ENCODE measurements around the gene F2RL2. TPM values are rescaled to one million over a fixed set of nuclear protein-coding genes. Genes with fewer than 3 reads are reported as not detected.

Gene F2RL2
- total and polyA plus RNA-seq, 2 donors (not counting 1 experiment from before 2014, with no cell fraction given) = 82.6 to 91.6 TPM

DNA sequence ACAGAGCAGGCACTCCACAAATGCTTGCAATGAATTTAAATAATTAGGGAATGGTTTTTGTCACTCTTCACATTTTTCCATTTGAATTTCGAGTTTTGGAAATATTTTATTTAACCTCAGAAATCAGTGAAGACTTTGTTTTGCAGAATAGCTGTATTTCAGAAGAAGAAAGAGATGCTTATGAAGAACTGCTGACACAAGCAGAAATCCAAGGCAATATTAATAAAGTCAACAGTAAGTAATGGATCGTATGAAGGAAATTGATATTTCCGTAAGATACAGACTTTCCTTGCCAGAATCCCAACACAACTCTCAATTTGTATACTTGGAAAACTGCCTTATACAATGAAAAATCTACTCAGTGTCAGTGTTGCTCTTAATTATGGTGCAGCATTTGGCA lies 30.5 kb downstream of the F2RL2 start:
- H3K4me3 ChIP-seq (replicated peaks in 1 of 4; ENCODE audit: control extremely low read depth in 1 of 4, insufficient read depth in 1 of 4, low read depth in 3 of 4, low read length in 4 of 4) = no peak overlapping the region
- DNase-seq (ENCODE audit: low read depth in 2 of 2) = no peak
- no peak overlapping the region for H3K4me2 ChIP-seq (ENCODE audit: extremely low read depth, insufficient read depth, low read length)
- H3K27me3 ChIP-seq (ENCODE audit: control insufficient read depth, insufficient read depth, low read length) = peaks cover 8% of the 10 kb centered on the region
- H3K36me3 ChIP-seq (ENCODE audit: control insufficient read depth, insufficient read depth, low read length) = no peaks in the 10 kb centered on the region
- no peak overlapping the region for H3K9ac ChIP-seq (ENCODE audit: insufficient read depth, low read length)
- no peaks in the 10 kb centered on the region for H3K9me3 ChIP-seq (ENCODE audit: control insufficient read depth, insufficient read depth, low read depth, low read length)
- H3K79me2 ChIP-seq (ENCODE audit: control insufficient read depth, insufficient read depth, low read length) = no peaks in the 10 kb centered on the region
- no peaks in the 10 kb centered on the region for H3K4me1 ChIP-seq (ENCODE audit: control insufficient read depth, extremely low read depth, insufficient read depth, low read length)
- no peak overlapping the region for H2AFZ ChIP-seq (ENCODE audit: low read length)
- no peak overlapping the region for H3K27ac ChIP-seq (ENCODE audit: insufficient read depth, low read length)
- no peak for TF ChIP-seq CTCF (conservative IDR thresholded peaks at IDR 0.05 in 1 of 2, IDR thresholded peaks at IDR 0.05 in 1 of 2; ENCODE audit: low read depth in 1 of 2, low read length in 2 of 2)
- no peak for TF ChIP-seq EZH2 (IDR thresholded peaks at IDR 0.05; ENCODE audit: low read length, missing control alignments)
- no peaks in the 10 kb centered on the region for H4K20me1 ChIP-seq (ENCODE audit: control insufficient read depth, extremely low read depth, insufficient read depth, low read length)

- no peaks in the 10 kb centered on the region for H3K4me1 ChIP-seq (ENCODE audit: control insufficient read depth, extremely low read depth, insufficient read depth, low read length)
- DNase-seq (ENCODE audit: low read depth in 2 of 2) = no peak
- no peak overlapping the region for H3K9ac ChIP-seq (ENCODE audit: insufficient read depth, low read length)
- H3K36me3 ChIP-seq (ENCODE audit: control insufficient read depth, insufficient read depth, low read length) = no peaks in the 10 kb centered on the region
- no peak overlapping the region for H3K4me2 ChIP-seq (ENCODE audit: extremely low read depth, insufficient read depth, low read length)
- H3K9me3 ChIP-seq (ENCODE audit: control insufficient read depth, insufficient read depth, low read depth, low read length) = no peaks in the 10 kb centered on the region
- TF ChIP-seq CTCF (conservative IDR thresholded peaks at IDR 0.05 in 1 of 2, IDR thresholded peaks at IDR 0.05 in 1 of 2; ENCODE audit: low read depth in 1 of 2, low read length in 2 of 2) (no peak), EZH2 (IDR thresholded peaks at IDR 0.05; ENCODE audit: low read length, missing control alignments) (no peak)
- no peaks in the 10 kb centered on the region for H3K79me2 ChIP-seq (ENCODE audit: control insufficient read depth, insufficient read depth, low read length)
- H3K27me3 ChIP-seq (ENCODE audit: control insufficient read depth, insufficient read depth, low read length) = peaks cover 11% of the 10 kb centered on the region
- H3K4me3 ChIP-seq (replicated peaks in 1 of 4; ENCODE audit: control extremely low read depth in 1 of 4, insufficient read depth in 1 of 4, low read depth in 3 of 4, low read length in 4 of 4) = no peak overlapping the region
- no peak overlapping the region for H2AFZ ChIP-seq (ENCODE audit: low read length)
- H4K20me1 ChIP-seq (ENCODE audit: control insufficient read depth, extremely low read depth, insufficient read depth, low read length) = no peaks in the 10 kb centered on the region
- H3K27ac ChIP-seq (ENCODE audit: insufficient read depth, low read length) = no peak overlapping the region
Observed at GRCh38 chr5:76591366-76591765, 31.8 kb downstream of the F2RL2 start.

GRCh38 chr5:76590027-76590426 lies 33.2 kb downstream of the F2RL2 start:
- no peak overlapping the region for H3K4me2 ChIP-seq (ENCODE audit: extremely low read depth, insufficient read depth, low read length)
- H3K36me3 ChIP-seq (ENCODE audit: control insufficient read depth, insufficient read depth, low read length) = no peaks in the 10 kb centered on the region
- no peak overlapping the region for H2AFZ ChIP-seq (ENCODE audit: low read length)
- H3K27me3 ChIP-seq (ENCODE audit: control insufficient read depth, insufficient read depth, low read length) = peaks cover 11% of the 10 kb centered on the region
- DNase-seq (ENCODE audit: low read depth in 2 of 2) = no peak
- H3K4me3 ChIP-seq (replicated peaks in 1 of 4; ENCODE audit: control extremely low read depth in 1 of 4, insufficient read depth in 1 of 4, low read depth in 3 of 4, low read length in 4 of 4) = no peak overlapping the region
- H3K27ac ChIP-seq (ENCODE audit: insufficient read depth, low read length) = no peak overlapping the region
- H3K9me3 ChIP-seq (ENCODE audit: control insufficient read depth, insufficient read depth, low read depth, low read length) = no peaks in the 10 kb centered on the region
- no peak for TF ChIP-seq CTCF (conservative IDR thresholded peaks at IDR 0.05 in 1 of 2, IDR thresholded peaks at IDR 0.05 in 1 of 2; ENCODE audit: low read depth in 1 of 2, low read length in 2 of 2)
- no peak for TF ChIP-seq EZH2 (IDR thresholded peaks at IDR 0.05; ENCODE audit: low read length, missing control alignments)
- H4K20me1 ChIP-seq (ENCODE audit: control insufficient read depth, extremely low read depth, insufficient read depth, low read length) = no peaks in the 10 kb centered on the region
- no peaks in the 10 kb centered on the region for H3K79me2 ChIP-seq (ENCODE audit: control insufficient read depth, insufficient read depth, low read length)
- no peak overlapping the region for H3K9ac ChIP-seq (ENCODE audit: insufficient read depth, low read length)
- no peaks in the 10 kb centered on the region for H3K4me1 ChIP-seq (ENCODE audit: control insufficient read depth, extremely low read depth, insufficient read depth, low read length)

All from fibroblast of lung (primary cell).